GM12878 (cell line): ENCODE results near the gene PIGU. TPM values are rescaled to one million over a fixed set of nuclear protein-coding genes. Genes with fewer than 3 reads are reported as not detected.

Experiments used
- BACH1 ChIP-seq: fragments of 450-650 bp; IDR thresholded peaks from 2 replicates; pipeline ENCODE4 v1.6.1; 2017; ENCODE audit warnings: mild to moderate bottlenecking, borderline replicate concordance
- CBFB ChIP-seq: IDR thresholded peaks from 2 replicates; pipeline ENCODE4 v1.6.1; 2016; ENCODE audit warnings: antibody characterized with exemption, low read depth
- CBX5 ChIP-seq: sonication (generic); IDR thresholded peaks from 2 replicates; pipeline ENCODE4 v1.6.1; 2016; ENCODE audit warnings: low read depth, moderate library complexity, mild to moderate bottlenecking, inconsistent platforms
- CEBPB ChIP-seq, 2 experiments: fragments of 150-350 bp in 1 of 2; IDR thresholded peaks; 2 replicates each; pipeline ENCODE4 v1.6.1; 2012 to 2014; ENCODE audit warnings: low read depth in 2 of 2, low read length in 2 of 2, borderline replicate concordance in 1 of 2, inconsistent platforms in 1 of 2
- DPF2 ChIP-seq: fragments of 450-650 bp; IDR thresholded peaks from 2 replicates; pipeline ENCODE4 v1.6.1; 2017; ENCODE audit warnings: mild to moderate bottlenecking
- GABPA ChIP-seq: IDR thresholded peaks from 2 replicates; pipeline ENCODE4 v1.6.1; 2014; ENCODE audit warnings: antibody characterized with exemption, low read depth, mild to moderate bottlenecking, inconsistent platforms
- IKZF1 ChIP-seq: fragments of 450-650 bp; conservative IDR thresholded peaks from 2 replicates; pipeline ENCODE4 v1.6.1; 2017; ENCODE audit warnings: antibody characterized with exemption, mild to moderate bottlenecking
- POLR2AphosphoS2 ChIP-seq: IDR thresholded peaks from 2 replicates; pipeline ENCODE4 v1.6.1; 2011; ENCODE audit warnings: low read depth, mild to moderate bottlenecking, low read length, improper control_type of control experiment, moderate library complexity
- RAD21 ChIP-seq: IDR thresholded peaks from 2 replicates; pipeline ENCODE4 v1.6.1; 2011; ENCODE audit warnings: mild to moderate bottlenecking, low read depth, low read length, moderate library complexity; ENCODE audit not compliant: insufficient read depth
- RBBP5 ChIP-seq: fragments of 200-600 bp; sonication (generic); conservative IDR thresholded peaks from 2 replicates; pipeline ENCODE4 v1.6.1; 2016
- SIX5 ChIP-seq: IDR thresholded peaks from 2 replicates; pipeline ENCODE4 v1.6.1; 2011; ENCODE audit warnings: mild to moderate bottlenecking, low read depth, low read length, moderate library complexity; ENCODE audit not compliant: severe bottlenecking
- SP1 ChIP-seq: IDR thresholded peaks from one replicate; pipeline ENCODE4 v1.6.1; 2011; ENCODE audit warnings: low read depth, low read length
- STAT3 ChIP-seq: IDR thresholded peaks from 2 replicates; pipeline ENCODE4 v1.6.1; 2011; ENCODE audit warnings: low read depth, low read length, improper control_type of control experiment
- SUPT20H ChIP-seq: IDR thresholded peaks from 2 replicates; pipeline ENCODE4 v1.6.1; 2011; ENCODE audit warnings: low read depth, mild to moderate bottlenecking, low read length, moderate library complexity, borderline replicate concordance; ENCODE audit not compliant: control insufficient read depth
- TCF12 ChIP-seq: IDR thresholded peaks from 2 replicates; pipeline ENCODE4 v1.6.1; 2011; ENCODE audit warnings: low read depth, mild to moderate bottlenecking, low read length
- TCF7 ChIP-seq: IDR thresholded peaks from 2 replicates; pipeline ENCODE4 v1.6.1; 2014; ENCODE audit warnings: antibody characterized with exemption, borderline replicate concordance
- YBX1 ChIP-seq: fragments of 450-650 bp; IDR thresholded peaks from 2 replicates; pipeline ENCODE4 v1.6.1; 2016; ENCODE audit warnings: antibody characterized with exemption
- YY1 ChIP-seq: IDR thresholded peaks from 2 replicates; pipeline ENCODE4 v1.6.1; 2011; ENCODE audit warnings: low read depth, mild to moderate bottlenecking, low read length
- ZNF217 ChIP-seq: fragments of 450-650 bp; IDR thresholded peaks from 2 replicates; pipeline ENCODE4 v1.6.1; 2017; ENCODE audit warnings: antibody characterized with exemption, mild to moderate bottlenecking
- ZNF622 ChIP-seq: fragments of 450-650 bp; IDR thresholded peaks from 2 replicates; pipeline ENCODE4 v1.6.1; 2017; ENCODE audit warnings: mild to moderate bottlenecking, inconsistent platforms
- ZSCAN29 ChIP-seq: fragments of 450-650 bp; IDR thresholded peaks from 2 replicates; pipeline ENCODE4 v1.6.1; 2017; ENCODE audit warnings: mild to moderate bottlenecking, moderate library complexity
- polyA plus RNA-seq, 11 experiments: library from polyadenylated mRNA; depleted of rRNA in 4 of 11; unstranded in 6 of 11; stranded (reverse) in 5 of 11; fragments of >200 nt; fragmentation: Nextera tagmentation in 4 of 11; fragmentation: Illumina TruSeq in 1 of 11; extraction: Ambion mirVana in 4 of 11; extraction: Trizol in 1 of 11; gene quantifications; 1 replicate in 1 of 11; 2 replicates in 10 of 11; pipeline versions ENCODE4 v1.2.1 to v1.2.3, GENCODE V29; 2011 to 2016; ENCODE audit warnings: inconsistent platforms in 2 of 11, missing spikeins in 2 of 11, low read depth in 1 of 11
- total RNA-seq, 4 experiments: library from RNA; depleted of rRNA in 3 of 4; stranded (reverse); fragments of >200 nt in 3 of 4; fragmentation: Illumina TruSeq in 1 of 4; extraction: Trizol in 1 of 4; gene quantifications; 2 replicates each; pipeline versions ENCODE4 v1.2.1 to v1.2.3, GENCODE V29; 2013 to 2021
- TF ChIP-seq, protein P1 (sequence below): IDR thresholded peaks from 2 replicates; pipeline ENCODE4 v1.6.1; 2011; ENCODE audit warnings: borderline replicate concordance, low read depth, mild to moderate bottlenecking, moderate library complexity, low read length; ENCODE audit not compliant: insufficient read depth, poor library complexity, severe bottlenecking
- TF ChIP-seq, protein P2 (sequence below): IDR thresholded peaks from 2 replicates; pipeline ENCODE4 v1.6.1; 2012; ENCODE audit warnings: improper control_type of control experiment, low read depth, low read length; ENCODE audit not compliant: insufficient replicate concordance
- TF ChIP-seq, protein P3 (sequence below): IDR thresholded peaks from 2 replicates; pipeline ENCODE4 v1.6.1; 2012; ENCODE audit warnings: low read length, inconsistent platforms

PIGU gene
- total and polyA plus RNA-seq, 10 of the 15 experiments (the other 5 are each of a cell fraction or from before 2014, with no cell fraction given) = 4.1 to 88.2 (median 25.0) TPM

DNA sequence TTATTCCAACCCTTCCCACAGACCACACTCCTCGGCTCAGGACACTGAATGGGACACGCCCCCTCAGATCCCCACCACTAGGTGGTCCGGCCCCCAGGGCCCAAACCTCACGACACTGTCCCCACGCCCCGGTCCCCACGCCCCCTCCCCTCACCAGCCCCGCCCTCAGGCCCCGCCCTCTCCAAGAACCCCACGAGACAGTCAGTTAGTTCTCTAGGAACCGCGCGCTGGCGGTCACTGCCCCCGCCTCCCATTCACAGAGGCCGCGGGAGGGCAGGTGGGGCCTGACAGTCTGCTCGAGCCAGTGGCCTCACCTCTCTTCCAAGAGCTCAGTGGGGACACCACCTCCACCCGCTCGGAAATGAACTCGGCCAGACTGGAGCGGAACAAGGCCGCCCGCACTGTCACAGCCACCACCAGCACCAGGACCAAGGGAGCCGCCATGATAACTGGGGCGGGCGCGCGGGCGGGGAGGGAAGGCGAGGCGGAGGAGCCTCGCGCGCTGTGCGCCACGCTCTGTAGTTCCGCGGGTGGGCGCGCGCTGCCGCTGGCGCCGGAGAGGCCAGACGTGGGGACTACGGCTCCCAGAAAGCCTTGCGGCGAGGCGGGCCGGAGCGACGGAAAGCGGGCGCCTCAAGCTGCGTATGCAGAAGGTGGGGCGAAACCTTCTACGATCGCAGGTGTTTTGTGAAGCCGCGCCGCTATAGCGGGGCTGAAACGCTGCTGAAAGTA is at the start of gene PIGU (continued):
- TF ChIP-seq, protein P1, sequence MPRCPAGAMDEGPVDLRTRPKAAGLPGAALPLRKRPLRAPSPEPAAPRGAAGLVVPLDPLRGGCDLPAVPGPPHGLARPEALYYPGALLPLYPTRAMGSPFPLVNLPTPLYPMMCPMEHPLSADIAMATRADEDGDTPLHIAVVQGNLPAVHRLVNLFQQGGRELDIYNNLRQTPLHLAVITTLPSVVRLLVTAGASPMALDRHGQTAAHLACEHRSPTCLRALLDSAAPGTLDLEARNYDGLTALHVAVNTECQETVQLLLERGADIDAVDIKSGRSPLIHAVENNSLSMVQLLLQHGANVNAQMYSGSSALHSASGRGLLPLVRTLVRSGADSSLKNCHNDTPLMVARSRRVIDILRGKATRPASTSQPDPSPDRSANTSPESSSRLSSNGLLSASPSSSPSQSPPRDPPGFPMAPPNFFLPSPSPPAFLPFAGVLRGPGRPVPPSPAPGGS = no peak
- TF ChIP-seq TCF12 (peak; percentile 70; the same call in 1 of the 2 replicates), SUPT20H (no peak), DPF2 (no peak), CEBPB (IDR thresholded peaks at IDR 0.05; ENCODE audit: borderline replicate concordance in 1 of 2, low read depth in 2 of 2, low read length in 2 of 2) (no peak), POLR2AphosphoS2 (0 out of 2 replicates have a peak, but pooled peaks have one; percentile 51), CBX5 (no peak), TCF7 (no peak), IKZF1 (peak; percentile 98), STAT3 (no peak), ZNF217 (no peak), YBX1 (no peak), SP1 (peak; percentile 82), ZSCAN29 (no peak), GABPA (peak; percentile 62; the same call in 1 of the 2 replicates), BACH1 (peak; percentile 52; the same call in 1 of the 2 replicates), YY1 (peak; percentile 97), RAD21 (no peak), SIX5 (peak; percentile 92), RBBP5 (no peak), ZNF622 (no peak), CBFB (peak; percentile 77; the same call in 1 of the 2 replicates)
- TF ChIP-seq, protein P2, sequence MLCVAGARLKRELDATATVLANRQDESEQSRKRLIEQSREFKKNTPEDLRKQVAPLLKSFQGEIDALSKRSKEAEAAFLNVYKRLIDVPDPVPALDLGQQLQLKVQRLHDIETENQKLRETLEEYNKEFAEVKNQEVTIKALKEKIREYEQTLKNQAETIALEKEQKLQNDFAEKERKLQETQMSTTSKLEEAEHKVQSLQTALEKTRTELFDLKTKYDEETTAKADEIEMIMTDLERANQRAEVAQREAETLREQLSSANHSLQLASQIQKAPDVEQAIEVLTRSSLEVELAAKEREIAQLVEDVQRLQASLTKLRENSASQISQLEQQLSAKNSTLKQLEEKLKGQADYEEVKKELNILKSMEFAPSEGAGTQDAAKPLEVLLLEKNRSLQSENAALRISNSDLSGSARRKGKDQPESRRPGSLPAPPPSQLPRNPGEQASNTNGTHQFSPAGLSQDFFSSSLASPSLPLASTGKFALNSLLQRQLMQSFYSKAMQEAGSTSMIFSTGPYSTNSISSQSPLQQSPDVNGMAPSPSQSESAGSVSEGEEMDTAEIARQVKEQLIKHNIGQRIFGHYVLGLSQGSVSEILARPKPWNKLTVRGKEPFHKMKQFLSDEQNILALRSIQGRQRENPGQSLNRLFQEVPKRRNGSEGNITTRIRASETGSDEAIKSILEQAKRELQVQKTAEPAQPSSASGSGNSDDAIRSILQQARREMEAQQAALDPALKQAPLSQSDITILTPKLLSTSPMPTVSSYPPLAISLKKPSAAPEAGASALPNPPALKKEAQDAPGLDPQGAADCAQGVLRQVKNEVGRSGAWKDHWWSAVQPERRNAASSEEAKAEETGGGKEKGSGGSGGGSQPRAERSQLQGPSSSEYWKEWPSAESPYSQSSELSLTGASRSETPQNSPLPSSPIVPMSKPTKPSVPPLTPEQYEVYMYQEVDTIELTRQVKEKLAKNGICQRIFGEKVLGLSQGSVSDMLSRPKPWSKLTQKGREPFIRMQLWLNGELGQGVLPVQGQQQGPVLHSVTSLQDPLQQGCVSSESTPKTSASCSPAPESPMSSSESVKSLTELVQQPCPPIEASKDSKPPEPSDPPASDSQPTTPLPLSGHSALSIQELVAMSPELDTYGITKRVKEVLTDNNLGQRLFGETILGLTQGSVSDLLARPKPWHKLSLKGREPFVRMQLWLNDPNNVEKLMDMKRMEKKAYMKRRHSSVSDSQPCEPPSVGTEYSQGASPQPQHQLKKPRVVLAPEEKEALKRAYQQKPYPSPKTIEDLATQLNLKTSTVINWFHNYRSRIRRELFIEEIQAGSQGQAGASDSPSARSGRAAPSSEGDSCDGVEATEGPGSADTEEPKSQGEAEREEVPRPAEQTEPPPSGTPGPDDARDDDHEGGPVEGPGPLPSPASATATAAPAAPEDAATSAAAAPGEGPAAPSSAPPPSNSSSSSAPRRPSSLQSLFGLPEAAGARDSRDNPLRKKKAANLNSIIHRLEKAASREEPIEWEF = no peak
- TF ChIP-seq, protein P3, sequence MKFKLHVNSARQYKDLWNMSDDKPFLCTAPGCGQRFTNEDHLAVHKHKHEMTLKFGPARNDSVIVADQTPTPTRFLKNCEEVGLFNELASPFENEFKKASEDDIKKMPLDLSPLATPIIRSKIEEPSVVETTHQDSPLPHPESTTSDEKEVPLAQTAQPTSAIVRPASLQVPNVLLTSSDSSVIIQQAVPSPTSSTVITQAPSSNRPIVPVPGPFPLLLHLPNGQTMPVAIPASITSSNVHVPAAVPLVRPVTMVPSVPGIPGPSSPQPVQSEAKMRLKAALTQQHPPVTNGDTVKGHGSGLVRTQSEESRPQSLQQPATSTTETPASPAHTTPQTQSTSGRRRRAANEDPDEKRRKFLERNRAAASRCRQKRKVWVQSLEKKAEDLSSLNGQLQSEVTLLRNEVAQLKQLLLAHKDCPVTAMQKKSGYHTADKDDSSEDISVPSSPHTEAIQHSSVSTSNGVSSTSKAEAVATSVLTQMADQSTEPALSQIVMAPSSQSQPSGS = no peak
